Fibroblast of lung (primary cell): ENCODE measurements around the gene PADI2.

Experiments used
- CTCF ChIP-seq, 2 donors: IDR thresholded peaks in 1 of 2; conservative IDR thresholded peaks in 1 of 2; 1 replicate in 1 of 2; 2 replicates in 1 of 2; pipeline ENCODE4 v1.5.1; 2011 to 2012; ENCODE audit warnings: low read length in 2 of 2, control low read depth in 1 of 2, inconsistent platforms in 1 of 2, low read depth in 1 of 2, mild to moderate bottlenecking in 1 of 2
- EZH2 ChIP-seq: IDR thresholded peaks from 2 replicates; pipeline ENCODE4 v1.5.1; 2012; ENCODE audit warnings: low read length, control low read depth, mild to moderate bottlenecking; ENCODE audit errors: missing control alignments

DNA sequence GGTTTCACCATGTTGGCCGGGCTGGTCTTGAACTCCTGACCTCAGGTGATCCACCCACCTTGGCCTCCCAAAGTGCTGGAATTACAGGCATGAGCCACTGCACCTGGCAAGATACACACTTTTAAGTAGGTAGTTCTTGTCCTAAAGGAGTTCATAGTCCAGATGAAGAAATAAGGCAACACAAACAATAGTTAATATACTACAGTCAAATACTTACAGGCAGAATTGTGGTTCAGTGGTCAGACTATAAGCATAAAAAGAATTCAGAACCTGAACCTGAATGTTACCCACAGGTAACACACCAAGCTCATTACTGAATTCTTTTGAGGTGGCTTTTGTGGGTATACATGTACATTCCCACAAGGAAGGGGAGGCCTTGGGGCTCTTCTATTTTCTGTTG, 67.2 kb downstream of the PADI2 start:
- TF ChIP-seq CTCF (conservative IDR thresholded peaks at IDR 0.05 in 1 of 2, IDR thresholded peaks at IDR 0.05 in 1 of 2; ENCODE audit: low read depth in 1 of 2, low read length in 2 of 2) (no peak), EZH2 (no peak)
